Natural killer cell treated with Interleukin-12 subunit alpha and Interleukin-12 subunit beta and Interleukin-15 and Interleukin-18, amount 100 ng/mL, for 72 hours (primary cell): ENCODE results near the gene SPAG9. TPM values are rescaled to one million over a fixed set of nuclear protein-coding genes. Genes with fewer than 3 reads are reported as not detected.

Source experiments
- ATAC-seq, 2 donors: fragments of 150-1000 bp; cut with Tn5 transposase in 1 of 2; sonication (Bioruptor Pico), chemical (Tn5 transposase) in 1 of 2; 2 replicates each; pipeline ENCODE4 v1.10.0; 2021
- DNase-seq: peaks from one replicate; pipeline ENCODE4 v3.0.0; 2022; ENCODE audit warnings: low spot score
- H3K27ac Mint-ChIP-seq, 2 donors: 1 replicate in 1 of 2; 2 replicates in 1 of 2; pipeline ENCODE4 v1.8.0; 2022; ENCODE audit warnings: mixed read lengths in 2 of 2, mild to moderate bottlenecking in 1 of 2, moderate library complexity in 1 of 2
- H3K27me3 Mint-ChIP-seq, 2 donors: 1 replicate in 1 of 2; 2 replicates in 1 of 2; pipeline ENCODE4 v1.8.0; 2022; ENCODE audit warnings: mixed read lengths in 2 of 2
- H3K36me3 Mint-ChIP-seq: one replicate; pipeline ENCODE4 v1.8.0; 2022; ENCODE audit warnings: mixed read lengths
- H3K4me1 Mint-ChIP-seq, 2 donors: 1 replicate in 1 of 2; 2 replicates in 1 of 2; pipeline ENCODE4 v1.8.0; 2022; ENCODE audit warnings: low read depth in 2 of 2, mixed read lengths in 2 of 2, mild to moderate bottlenecking in 1 of 2
- H3K4me3 Mint-ChIP-seq: one replicate; pipeline ENCODE4 v1.8.0; 2022; ENCODE audit warnings: mixed read lengths
- H3K9me3 Mint-ChIP-seq: 2 replicates; pipeline ENCODE4 v1.8.0; 2022; ENCODE audit warnings: mixed read lengths
- total RNA-seq, 2 donors: library from RNA; stranded (reverse); gene quantifications; one replicate each; pipeline ENCODE4 v1.2.3, GENCODE V29; 2022

SPAG9 gene
- total RNA-seq, 2 donors from 2014 or later = 49.2 to 87.5 TPM

GRCh38 chr17:51056813-51057510 is 63.7 kb downstream of the SPAG9 start:
- ATAC-seq = no peak
- Mint-ChIP-seq H3K27ac (no peak overlapping the region), H3K4me3 (no peak overlapping the region), H3K9me3 (no peaks in the 10 kb centered on the region), H3K4me1 (peaks cover 7 to 16% of the 10 kb centered on the region in 2 donors), H3K36me3 (no peaks in the 10 kb centered on the region), H3K27me3 (no peaks in the 10 kb centered on the region)
- DNase-seq = no peak

- H3K27ac Mint-ChIP-seq = no peak overlapping the region
- ATAC-seq (no peak), DNase-seq (no peak)
- no peak overlapping the region for H3K4me3 Mint-ChIP-seq
- H3K9me3 Mint-ChIP-seq = no peaks in the 10 kb centered on the region
- no peaks in the 10 kb centered on the region for H3K27me3 Mint-ChIP-seq
- no peaks in the 10 kb centered on the region for H3K36me3 Mint-ChIP-seq
- peaks cover 11 to 15% of the 10 kb centered on the region in 2 donors for H3K4me1 Mint-ChIP-seq
Observed at GRCh38 chr17:51054748-51055147, 65.9 kb downstream of the SPAG9 start.

- no peak overlapping the region for H3K27ac Mint-ChIP-seq
- no peak for DNase-seq
Observed at GRCh38 chr17:51052235-51052634, 68.4 kb downstream of the SPAG9 start.

GRCh38 chr17:51050291-51051033 is 70.2 kb downstream of the SPAG9 start:
- Mint-ChIP-seq H3K9me3 (no peaks in the 10 kb centered on the region), H3K4me1 (peaks cover 4 to 6% of the 10 kb centered on the region in 2 donors), H3K36me3 (no peaks in the 10 kb centered on the region), H3K4me3 (no peak overlapping the region), H3K27me3 (no peaks in the 10 kb centered on the region), H3K27ac (no peak overlapping the region)
- ATAC-seq = no peak
- no peak for DNase-seq

More at GRCh38 chr17:51052235-51052634, 68.4 kb downstream of the SPAG9 start:
- Mint-ChIP-seq H3K4me1 (peaks cover 10 to 11% of the 10 kb centered on the region in 2 donors), H3K4me3 (no peak overlapping the region), H3K9me3 (no peaks in the 10 kb centered on the region), H3K27me3 (no peaks in the 10 kb centered on the region), H3K36me3 (no peaks in the 10 kb centered on the region)
- ATAC-seq = no peak

GRCh38 chr17:51046514-51047384 is 73.9 kb downstream of the SPAG9 start:
- DNase-seq (no peak), ATAC-seq (no peak)
- H3K9me3 Mint-ChIP-seq = no peaks in the 10 kb centered on the region
- H3K4me1 Mint-ChIP-seq = peaks cover 3 to 4% of the 10 kb centered on the region in 2 donors
- no peaks in the 10 kb centered on the region for H3K36me3 Mint-ChIP-seq
- no peak overlapping the region for H3K27ac Mint-ChIP-seq
- H3K27me3 Mint-ChIP-seq = no peaks in the 10 kb centered on the region
- no peak overlapping the region for H3K4me3 Mint-ChIP-seq

GRCh38 chr17:51046046-51046445 is 74.6 kb downstream of the SPAG9 start:
- Mint-ChIP-seq H3K9me3 (no peaks in the 10 kb centered on the region), H3K27me3 (no peaks in the 10 kb centered on the region), H3K27ac (no peak overlapping the region), H3K4me1 (peaks cover 3 to 4% of the 10 kb centered on the region in 2 donors), H3K4me3 (no peak overlapping the region), H3K36me3 (no peaks in the 10 kb centered on the region)
- DNase-seq (no peak), ATAC-seq (no peak)

GRCh38 chr17:51045621-51046020 is 75.0 kb downstream of the SPAG9 start:
- H3K4me3 Mint-ChIP-seq = no peak overlapping the region
- peaks cover 1% of the 10 kb centered on the region in 2 donors for H3K4me1 Mint-ChIP-seq
- H3K36me3 Mint-ChIP-seq = no peaks in the 10 kb centered on the region
- H3K27ac Mint-ChIP-seq = no peak overlapping the region
- DNase-seq (no peak), ATAC-seq (no peak)
- no peaks in the 10 kb centered on the region for H3K9me3 Mint-ChIP-seq
- H3K27me3 Mint-ChIP-seq = no peaks in the 10 kb centered on the region

GRCh38 chr17:51044976-51045375 is 75.7 kb downstream of the SPAG9 start:
- Mint-ChIP-seq H3K27ac (no peak overlapping the region), H3K27me3 (no peaks in the 10 kb centered on the region), H3K4me1 (no peaks in the 10 kb centered on the region), H3K4me3 (no peak overlapping the region), H3K36me3 (no peaks in the 10 kb centered on the region), H3K9me3 (no peaks in the 10 kb centered on the region)
- ATAC-seq = no peak
- DNase-seq = no peak

GRCh38 chr17:51036084-51036483 is 84.6 kb downstream of the SPAG9 start:
- DNase-seq (no peak), ATAC-seq (no peak)
- no peaks in the 10 kb centered on the region for H3K36me3 Mint-ChIP-seq
- no peak overlapping the region for H3K4me3 Mint-ChIP-seq
- peaks cover 8 to 9% of the 10 kb centered on the region in 2 donors for H3K4me1 Mint-ChIP-seq
- peak overlapping the region in 1 of 2 donors; percentile 2 for H3K27ac Mint-ChIP-seq
- no peaks in the 10 kb centered on the region for H3K9me3 Mint-ChIP-seq
- no peaks in the 10 kb centered on the region for H3K27me3 Mint-ChIP-seq

- no peaks in the 10 kb centered on the region for H3K27me3 Mint-ChIP-seq
- no peaks in the 10 kb centered on the region for H3K36me3 Mint-ChIP-seq
- DNase-seq (no peak), ATAC-seq (no peak)
- H3K4me1 Mint-ChIP-seq = peaks cover 9 to 11% of the 10 kb centered on the region in 2 donors
- peak overlapping the region in 1 of 2 donors; percentile 2 for H3K27ac Mint-ChIP-seq
- no peaks in the 10 kb centered on the region for H3K9me3 Mint-ChIP-seq
- no peak overlapping the region for H3K4me3 Mint-ChIP-seq
Observed at GRCh38 chr17:51035431-51035830, 85.2 kb downstream of the SPAG9 start.

- H3K27ac Mint-ChIP-seq = no peak overlapping the region
- ATAC-seq (no peak), DNase-seq (no peak)
- no peaks in the 10 kb centered on the region for H3K36me3 Mint-ChIP-seq
- no peaks in the 10 kb centered on the region for H3K27me3 Mint-ChIP-seq
- H3K4me3 Mint-ChIP-seq = no peak overlapping the region
- no peaks in the 10 kb centered on the region for H3K9me3 Mint-ChIP-seq
- peaks cover 15 to 17% of the 10 kb centered on the region in 2 donors for H3K4me1 Mint-ChIP-seq
Observed at GRCh38 chr17:51034800-51035199, 85.9 kb downstream of the SPAG9 start.

GRCh38 chr17:51032850-51033249 is 87.8 kb downstream of the SPAG9 start:
- no peaks in the 10 kb centered on the region for H3K36me3 Mint-ChIP-seq
- no peak overlapping the region for H3K4me3 Mint-ChIP-seq
- no peak for DNase-seq
- no peak for ATAC-seq
- H3K27ac Mint-ChIP-seq = no peak overlapping the region
- H3K9me3 Mint-ChIP-seq = no peaks in the 10 kb centered on the region
- H3K27me3 Mint-ChIP-seq = no peaks in the 10 kb centered on the region
- H3K4me1 Mint-ChIP-seq = peaks cover 15 to 24% of the 10 kb centered on the region in 2 donors

GRCh38 chr17:51029568-51030463 is 90.9 kb downstream of the SPAG9 start:
- peaks cover 7 to 16% of the 10 kb centered on the region in 2 donors for H3K4me1 Mint-ChIP-seq
- DNase-seq = no peak
- H3K27ac Mint-ChIP-seq = peak overlapping the region; percentile 84 to 92

More at GRCh38 chr17:51029568-51030463, 90.9 kb downstream of the SPAG9 start:
- no peaks in the 10 kb centered on the region for H3K36me3 Mint-ChIP-seq
- H3K9me3 Mint-ChIP-seq = no peaks in the 10 kb centered on the region
- peak overlapping the region; percentile 58 for H3K4me3 Mint-ChIP-seq
- no peaks in the 10 kb centered on the region for H3K27me3 Mint-ChIP-seq
- ATAC-seq = peak; percentile 61 to 70
